ENCODE measurements around the gene IL16.

IL16 gene

DNA sequence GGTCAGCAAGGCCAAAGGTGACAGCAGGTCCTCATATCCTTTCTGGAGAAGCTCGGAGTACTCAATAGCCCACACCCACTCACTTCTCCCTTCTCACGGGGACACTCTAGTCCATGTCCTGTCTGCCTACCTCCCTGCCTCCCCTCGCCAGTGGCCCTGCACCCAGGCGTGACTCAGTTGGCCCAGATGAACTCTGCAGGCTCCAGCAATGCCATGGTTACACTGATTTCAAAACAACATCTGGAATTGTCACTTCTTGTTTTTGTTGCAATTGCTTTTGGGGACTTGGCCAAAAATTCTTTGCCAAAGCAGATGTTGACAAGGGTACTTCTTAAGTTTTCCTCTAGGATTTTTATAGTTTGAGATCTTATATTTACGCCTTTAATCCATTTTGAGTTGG, 13.0 kb downstream of the IL16 start:
- DNase-seq = no peak

DNA sequence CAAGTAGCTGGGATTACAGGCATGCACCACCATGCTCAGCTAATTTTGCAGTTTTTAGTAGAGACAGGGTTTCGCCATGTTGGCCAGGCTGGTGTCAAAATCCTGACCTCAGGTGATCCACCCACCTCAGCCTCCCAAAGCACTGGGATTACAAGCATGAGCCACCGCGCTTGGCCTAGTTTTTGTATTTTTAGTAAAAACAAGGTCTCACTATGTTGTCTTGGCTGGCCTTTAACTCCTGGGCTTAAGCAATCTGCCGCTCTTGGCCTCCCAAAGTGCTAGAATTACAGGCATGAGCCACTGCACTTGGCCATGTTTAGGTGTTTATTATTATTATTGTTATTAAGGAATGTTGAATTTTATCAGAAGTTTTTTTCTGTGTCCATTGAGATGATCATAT, 14.7 kb downstream of the IL16 start:
- DNase-seq = no peak

DNA sequence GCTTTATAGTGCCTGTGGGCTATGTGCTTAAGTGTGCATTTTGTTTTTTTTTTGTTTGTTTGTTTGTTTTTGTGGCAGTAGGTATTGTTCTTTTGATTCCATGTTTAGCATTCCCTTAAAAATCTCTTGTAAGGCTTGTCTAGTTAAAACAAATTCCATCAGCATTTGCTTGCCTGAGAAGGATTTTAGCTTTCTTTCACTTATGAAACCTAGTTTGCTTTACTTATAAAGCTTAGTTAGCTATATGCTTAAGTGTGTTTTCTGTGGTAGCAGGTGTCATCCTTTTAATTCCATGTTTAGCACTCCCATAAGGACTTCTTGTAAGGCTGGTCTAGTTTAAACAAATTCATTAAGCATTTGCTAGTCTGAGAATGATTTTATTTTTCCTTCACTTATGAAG, 17.3 kb downstream of the IL16 start:
- DNase-seq = no peak

DNA sequence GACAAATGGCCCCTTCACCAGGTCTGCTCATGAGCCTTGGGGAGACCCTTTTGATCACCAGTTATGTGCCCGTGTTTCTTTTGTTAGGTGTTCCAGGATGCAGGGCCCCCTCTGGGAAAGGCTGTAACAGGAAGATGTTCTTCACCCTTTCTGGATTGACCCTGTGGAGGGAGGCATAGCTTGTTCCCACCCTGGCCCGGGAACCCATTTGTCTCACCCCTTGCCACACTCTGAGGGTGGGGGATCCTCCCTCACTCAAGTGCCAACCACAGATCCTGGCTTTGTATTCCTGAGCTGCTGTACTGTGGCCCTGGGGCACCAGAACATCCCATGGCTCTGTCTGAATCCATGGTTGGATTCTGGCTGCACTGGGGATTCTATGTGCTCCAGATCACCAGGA, 18.9 kb downstream of the IL16 start:
- DNase-seq = no peak

GRCh38 chr15:81215983-81216382, 19.3 kb downstream of the IL16 start:
- no peak for DNase-seq

DNA sequence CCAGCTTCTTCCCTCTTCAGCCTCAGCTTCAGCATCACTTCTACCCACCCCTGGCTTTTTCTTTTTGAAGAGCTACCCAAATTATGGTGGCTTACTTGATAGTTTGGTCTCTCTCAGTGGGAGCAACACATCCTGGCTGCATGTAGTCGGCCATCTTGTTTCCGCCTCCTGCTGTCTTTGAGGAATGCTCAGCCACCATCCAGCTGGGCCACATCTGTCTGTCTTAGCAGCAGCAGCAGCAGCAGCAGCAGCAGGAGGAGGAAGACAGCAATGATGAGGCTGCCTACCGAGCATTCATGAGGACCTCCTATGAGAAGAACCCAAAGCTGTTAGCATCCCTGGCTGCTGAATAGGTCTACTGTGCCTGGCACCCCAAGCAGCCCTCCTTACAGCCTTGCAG, 19.7 kb downstream of the IL16 start:
- DNase-seq = no peak

DNA sequence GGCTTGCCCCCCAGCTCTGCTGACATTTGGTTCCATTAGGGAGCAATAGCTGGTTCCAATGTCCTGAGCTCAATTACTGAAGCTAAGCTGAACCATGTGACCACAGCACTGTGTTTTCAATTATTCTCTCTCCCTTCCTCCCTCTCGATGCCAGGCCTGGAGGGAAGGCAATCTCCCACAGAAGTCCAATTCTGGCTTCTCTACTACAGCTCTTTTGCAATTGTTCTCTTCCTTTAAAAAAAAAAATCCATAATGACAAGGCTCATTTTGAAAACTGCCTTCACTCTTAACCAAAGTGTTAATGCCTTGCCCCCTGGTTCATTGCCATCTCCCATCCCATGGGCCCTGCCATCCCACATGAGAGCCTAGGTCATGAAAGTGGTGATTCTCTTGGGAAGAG, 24.8 kb downstream of the IL16 start:
- DNase-seq = no peak

GRCh38 chr15:81222007-81222406, 25.3 kb downstream of the IL16 start:
- DNase-seq = no peak

GRCh38 chr15:81223346-81223971, 26.8 kb downstream of the IL16 start:
- DNase-seq = no peak

DNA sequence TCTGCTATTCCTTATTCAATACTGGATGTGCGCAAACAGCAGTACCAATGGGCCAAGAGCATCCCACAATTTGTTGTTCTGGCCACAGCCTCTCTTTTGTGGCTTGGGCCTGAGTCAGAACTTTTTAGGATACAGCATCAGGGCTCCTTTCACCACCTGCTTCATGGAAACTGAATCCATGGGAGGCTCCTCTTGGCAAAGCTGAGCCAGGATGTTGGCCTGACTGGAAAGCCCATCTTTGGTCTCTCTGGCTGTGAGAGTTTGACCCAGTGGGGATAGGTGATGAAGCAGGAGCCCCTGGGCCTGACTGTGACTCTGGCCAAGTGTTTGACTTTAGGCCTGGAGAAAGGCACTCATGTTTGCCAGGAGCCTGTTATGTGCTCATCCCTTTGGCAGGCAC, 27.6 kb downstream of the IL16 start:
- DNase-seq = no peak

GRCh38 chr15:81225161-81225671, 28.5 kb downstream of the IL16 start:
- no peak for DNase-seq

DNA sequence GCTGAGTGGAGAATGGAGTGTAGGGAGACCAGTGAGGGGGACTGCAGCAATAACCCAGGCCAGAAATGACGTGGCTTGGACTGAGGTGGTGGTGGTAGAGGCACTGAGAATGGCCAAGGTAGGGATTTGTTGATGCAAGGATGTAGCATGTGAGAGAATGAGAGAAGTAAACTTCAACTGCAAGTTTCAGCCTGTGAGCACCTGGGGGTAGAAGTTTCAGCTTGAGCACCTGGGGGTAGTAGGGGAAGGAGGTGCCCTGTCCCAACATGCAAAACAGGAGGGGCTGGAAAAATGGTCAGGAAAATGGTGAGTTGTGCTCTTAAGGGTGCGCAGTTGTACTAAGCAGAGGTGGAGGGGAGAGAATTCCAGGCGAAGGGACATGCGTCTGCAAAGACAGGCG, 31.0 kb downstream of the IL16 start:
- no peak for DNase-seq

- no peak for DNase-seq
Observed at GRCh38 chr15:81229586-81229985, 32.9 kb downstream of the IL16 start.

- DNase-seq = no peak
Observed at GRCh38 chr15:81235276-81236123, 38.8 kb downstream of the IL16 start.

- no peak for DNase-seq
Observed at GRCh38 chr15:81239190-81239589, 42.5 kb downstream of the IL16 start.

- DNase-seq = no peak
Observed at GRCh38 chr15:81242778-81243177, 46.1 kb downstream of the IL16 start.

GRCh38 chr15:81244306-81244705, 47.6 kb downstream of the IL16 start:
- no peak for DNase-seq

GRCh38 chr15:81253846-81254245, 57.2 kb downstream of the IL16 start:
- DNase-seq = no peak

DNA sequence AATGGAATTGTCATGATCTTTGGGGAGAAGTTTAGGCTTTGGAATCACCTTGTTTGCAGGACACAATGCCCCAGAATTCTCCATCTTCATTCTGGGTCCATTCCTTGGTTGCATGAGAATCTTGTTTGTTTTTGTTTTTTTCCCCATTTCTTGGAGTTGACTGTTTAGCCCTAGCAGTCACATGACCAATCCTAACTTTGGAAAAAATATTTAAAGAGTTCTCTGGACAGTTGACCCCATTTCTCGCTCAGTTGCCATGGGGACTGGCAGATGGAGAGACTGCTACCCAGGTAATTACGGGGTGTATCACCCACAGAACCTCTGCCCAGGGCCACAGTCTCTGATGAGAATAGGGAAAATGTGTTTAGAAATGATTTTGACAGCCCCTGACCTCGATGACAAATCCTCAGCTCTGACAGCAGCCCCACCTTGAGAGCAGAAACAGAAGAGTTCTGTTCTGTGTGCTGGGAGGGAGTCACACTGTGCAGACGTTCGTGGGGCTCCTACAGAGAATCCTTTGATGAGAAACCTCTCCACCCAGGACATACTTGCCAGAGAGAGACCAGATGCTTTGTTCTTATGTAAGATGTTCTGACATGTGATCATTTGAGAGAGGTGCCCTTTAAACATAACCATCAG, 57.7 kb downstream of the IL16 start:
- DNase-seq = no peak

- DNase-seq = no peak
Observed at GRCh38 chr15:81254916-81255290, 58.2 kb downstream of the IL16 start.

- no peak for DNase-seq
Observed at GRCh38 chr15:81255315-81255957, 58.8 kb downstream of the IL16 start.

GRCh38 chr15:81255958-81256320, 59.3 kb downstream of the IL16 start:
- no peak for DNase-seq

DNA sequence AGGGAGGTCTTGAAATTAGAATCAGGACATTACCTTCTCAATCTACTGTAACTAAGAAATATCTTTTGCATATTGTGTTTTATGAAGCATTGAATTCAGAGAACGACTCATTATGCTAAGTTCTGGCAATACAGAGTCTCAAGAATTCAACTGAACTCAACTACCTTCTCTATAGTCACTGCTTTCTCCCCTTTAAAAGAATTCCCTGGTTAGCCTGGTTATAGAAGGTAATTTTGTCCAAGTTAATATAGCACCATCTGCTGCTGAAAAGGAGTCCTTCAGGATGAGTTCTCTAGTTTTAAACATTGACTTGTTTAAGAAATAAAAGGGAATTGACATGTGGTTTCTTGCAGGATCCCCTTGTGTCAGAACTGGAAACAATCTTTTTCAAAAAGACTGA, 60.2 kb downstream of the IL16 start:
- DNase-seq = peak; percentile 64 to 73

- no peak for DNase-seq
Observed at GRCh38 chr15:81257435-81257834, 60.8 kb downstream of the IL16 start.
